Measurements from ENCODE around the gene FABP2.
A peak's percentile ranks its signal among the peaks of the same experiment; 100 is the strongest.

The FABP2 gene

GRCh38 chr4:119329835-119330620, 8.1 kb upstream of the FABP2 start:
- no peak for TF ChIP-seq CTCF (IDR thresholded peaks at IDR 0.05; ENCODE audit: low read depth, low read length)
- DNase-seq (ENCODE audit: extremely low read depth, low read depth), result no peak

GRCh38 chr4:119328695-119329094, 6.8 kb upstream of the FABP2 start:
- DNase-seq (ENCODE audit: extremely low read depth, low read depth), result no peak
- no peak for TF ChIP-seq CTCF (IDR thresholded peaks at IDR 0.05; ENCODE audit: low read depth, low read length)

- no peak for DNase-seq (ENCODE audit: extremely low read depth, low read depth)
Measured at GRCh38 chr4:119317990-119318389, 3.9 kb downstream of the FABP2 start.

GRCh38 chr4:119315036-119315435, 6.9 kb downstream of the FABP2 start:
- TF ChIP-seq CTCF (IDR thresholded peaks at IDR 0.05; ENCODE audit: low read depth, low read length), result no peak

More at GRCh38 chr4:119317990-119318389, 3.9 kb downstream of the FABP2 start:
- TF ChIP-seq CTCF (IDR thresholded peaks at IDR 0.05; ENCODE audit: low read depth, low read length), result no peak

GRCh38 chr4:119314356-119314755, 7.6 kb downstream of the FABP2 start:
- peak; percentile 16 for DNase-seq (ENCODE audit: extremely low read depth, low read depth)
- peak; percentile 61 for TF ChIP-seq CTCF (IDR thresholded peaks at IDR 0.05; ENCODE audit: low read depth, low read length)

More at GRCh38 chr4:119315036-119315435, 6.9 kb downstream of the FABP2 start:
- DNase-seq (ENCODE audit: extremely low read depth, low read depth), result no peak

- no peak for TF ChIP-seq CTCF (IDR thresholded peaks at IDR 0.05; ENCODE audit: low read depth, low read length)
- no peak for DNase-seq (ENCODE audit: extremely low read depth, low read depth)
Measured at GRCh38 chr4:119313237-119313636, 8.7 kb downstream of the FABP2 start.

GRCh38 chr4:119310826-119311225, 11.1 kb downstream of the FABP2 start:
- TF ChIP-seq CTCF (IDR thresholded peaks at IDR 0.05; ENCODE audit: low read depth, low read length), result no peak

More at GRCh38 chr4:119310826-119311225, 11.1 kb downstream of the FABP2 start:
- no peak for DNase-seq (ENCODE audit: extremely low read depth, low read depth)
